ENCODE data around the gene SV2A.
A peak's percentile ranks its signal among the peaks of the same experiment; 100 is the strongest.
"Not testable (repeated sequence)": the region's sequence is repeated elsewhere in the genome, so short reads cannot be mapped to it uniquely, and the experiment has no call there.

Gene SV2A

GRCh38 chr1:149885339-149886120 lies 32.1 kb downstream of the SV2A start:
- peak; percentile 62 for DNase-seq

GRCh38 chr1:149884433-149885338 lies 33.0 kb downstream of the SV2A start:
- DNase-seq, result no peak

- no peak for DNase-seq
Observed at GRCh38 chr1:149883598-149884247, 33.9 kb downstream of the SV2A start.

- no peak for DNase-seq
Observed at GRCh38 chr1:149881876-149882275, 35.8 kb downstream of the SV2A start.

GRCh38 chr1:149879556-149879955 lies 38.1 kb downstream of the SV2A start:
- no peak for DNase-seq

- DNase-seq, result no peak
Observed at GRCh38 chr1:149877211-149877946, 40.3 kb downstream of the SV2A start.

- not testable (repeated sequence) for DNase-seq
Observed at GRCh38 chr1:149873060-149873459, 44.6 kb downstream of the SV2A start.

- DNase-seq, result not testable (repeated sequence)
Observed at GRCh38 chr1:149866887-149867286, 50.8 kb downstream of the SV2A start.

GRCh38 chr1:149861497-149862054 lies 56.1 kb downstream of the SV2A start:
- DNase-seq, result not testable (repeated sequence)

- not testable (repeated sequence) for DNase-seq
Observed at GRCh38 chr1:149860684-149861496, 56.8 kb downstream of the SV2A start.

GRCh38 chr1:149860271-149860670 lies 57.4 kb downstream of the SV2A start:
- not testable (repeated sequence) for DNase-seq

Measured in NCI-H510A (cell line).